Caco-2 (cell line): Measurements from ENCODE around the gene VAC14. TPM values are rescaled to one million over a fixed set of nuclear protein-coding genes. Genes with fewer than 3 reads are reported as not detected.

Experiments used
- BruUV-seq: library from RNA; stranded (reverse); fragments of 400-500 nt; replicated peaks from 2 replicates; lab custom pipeline; 2021; lab: Mats Ljungman, UMichigan
- CTCF ChIA-PET: fragments of 300-600 bp; sonication (Branson Sonifier 250); formaldehyde crosslinking; loops from one replicate; lab custom pipeline; 2022; ENCODE audit warnings: antibody characterized with exemption; lab: Charles Lee
- POLR2A ChIA-PET: fragments of 300-600 bp; sonication (Branson Sonifier 250); formaldehyde crosslinking; loops from one replicate; lab custom pipeline; 2022; ENCODE audit warnings: antibody characterized with exemption; lab: Charles Lee
- DNase-seq, 2 experiments: peaks; one replicate each; pipeline versions ENCODE4 v3.0.0 to v3.0.0-alpha.2; 2020 to 2022
- H3K27me3 ChIP-seq: replicated peaks from 2 replicates; pipeline ENCODE4 v1.6.0; 2011; ENCODE audit warnings: low read length; ENCODE audit not compliant: control insufficient read depth, insufficient read depth
- H3K36me3 ChIP-seq: 2 replicates; pipeline ENCODE4 v1.5.1; 2011; ENCODE audit warnings: low read length; ENCODE audit not compliant: control insufficient read depth, insufficient read depth
- H3K4me1 ChIP-seq: fragments of 250-450 bp; sonication (Bioruptor Pico); 2 replicates; pipeline ENCODE4 v1.5.1; 2020; ENCODE audit warnings: mild to moderate bottlenecking
- H3K4me3 ChIP-seq: 2 replicates; pipeline ENCODE4 v1.5.1; 2011; ENCODE audit warnings: low read depth, mild to moderate bottlenecking, control low read depth, low read length
- H3K9me3 ChIP-seq: fragments of 250-450 bp; sonication (Bioruptor Pico); 2 replicates; pipeline ENCODE4 v1.5.1; 2020; ENCODE audit warnings: mild to moderate bottlenecking, moderate library complexity
- H3K27ac Mint-ChIP-seq: one replicate; pipeline ENCODE4 v1.8.0; 2022; ENCODE audit warnings: mixed read lengths; ENCODE audit not compliant: unreplicated experiment
- H3K27me3 Mint-ChIP-seq: one replicate; pipeline ENCODE4 v1.8.0; 2022; ENCODE audit warnings: mixed read lengths; ENCODE audit not compliant: insufficient read depth, unreplicated experiment
- H3K36me3 Mint-ChIP-seq: one replicate; pipeline ENCODE4 v1.8.0; 2022; ENCODE audit warnings: mild to moderate bottlenecking, mixed read lengths; ENCODE audit not compliant: insufficient read depth, unreplicated experiment
- H3K4me1 Mint-ChIP-seq: one replicate; pipeline ENCODE4 v1.8.0; 2022; ENCODE audit warnings: low read depth, mixed read lengths; ENCODE audit not compliant: unreplicated experiment
- H3K4me3 Mint-ChIP-seq: one replicate; pipeline ENCODE4 v1.8.0; 2022; ENCODE audit warnings: mild to moderate bottlenecking, moderate library complexity, mixed read lengths; ENCODE audit not compliant: unreplicated experiment
- H3K9me3 Mint-ChIP-seq: one replicate; pipeline ENCODE4 v1.8.0; 2022; ENCODE audit warnings: mixed read lengths; ENCODE audit not compliant: unreplicated experiment
- intact Hi-C: fragments of 100-400 bp; cut with micrococcal nuclease; formaldehyde crosslinking; loops from one replicate; pipeline ENCODE4 v1.10.0; 2022; ENCODE audit not compliant: unreplicated experiment
- total RNA-seq: library from RNA; stranded (reverse); gene quantifications from 2 replicates; pipeline ENCODE4 v1.2.3, GENCODE V29; 2022
- TF ChIP-seq, protein P1 (sequence below), 2 experiments: fragments of 200-600 bp in 1 of 2; IDR thresholded peaks; 1 replicate in 1 of 2; 2 replicates in 1 of 2; pipeline versions ENCODE4 v1.5.1 to v1.8.0; 2011 to 2022; ENCODE audit warnings: antibody characterized with exemption in 1 of 2, control low read depth in 1 of 2, inconsistent platforms in 1 of 2, low read depth in 1 of 2, low read length in 1 of 2, mild to moderate bottlenecking in 1 of 2, moderate library complexity in 1 of 2; ENCODE audit not compliant: insufficient read depth in 1 of 2, severe bottlenecking in 1 of 2, unreplicated experiment in 1 of 2

Gene VAC14
- total RNA-seq, 1 experiment from 2014 or later: 63.5 TPM

DNA sequence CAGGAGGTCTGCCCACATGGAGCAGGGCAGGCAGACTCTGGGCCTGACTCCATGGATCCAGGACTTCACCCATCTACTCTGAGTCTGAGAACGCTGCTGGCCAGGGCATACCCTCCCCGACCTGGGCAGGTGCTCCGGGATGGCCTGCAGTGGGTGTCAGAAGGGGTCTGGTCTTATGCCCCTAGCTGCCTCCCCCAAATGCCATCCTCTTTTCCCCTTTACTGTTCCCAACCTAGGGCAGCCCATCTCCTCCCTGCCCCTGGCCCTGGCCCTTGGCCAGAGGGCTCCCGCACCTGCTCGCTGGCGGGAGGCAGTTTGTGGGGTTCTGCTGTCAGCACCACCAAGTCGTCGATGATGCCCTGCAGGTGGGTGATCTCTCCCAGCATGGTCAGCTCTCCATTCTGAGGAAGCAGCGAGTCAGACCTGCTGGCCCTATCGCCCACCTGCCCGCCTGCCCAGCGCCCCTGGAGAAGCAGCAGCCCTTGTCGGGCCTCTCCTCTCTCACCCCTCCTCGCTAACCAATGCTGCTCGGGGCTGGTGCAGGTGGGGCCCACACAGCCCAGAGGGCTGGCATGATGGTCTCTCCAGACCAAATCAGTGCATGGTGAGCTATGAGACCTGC lies 123.3 kb downstream of the VAC14 start:
- H3K36me3 ChIP-seq: peaks cover 3% of the 10 kb centered on the region; the same call in 1 of the 2 replicates
- H3K36me3 Mint-ChIP-seq: peaks cover 37% of the 10 kb centered on the region
- CTCF ChIA-PET: no interaction called here

DNA sequence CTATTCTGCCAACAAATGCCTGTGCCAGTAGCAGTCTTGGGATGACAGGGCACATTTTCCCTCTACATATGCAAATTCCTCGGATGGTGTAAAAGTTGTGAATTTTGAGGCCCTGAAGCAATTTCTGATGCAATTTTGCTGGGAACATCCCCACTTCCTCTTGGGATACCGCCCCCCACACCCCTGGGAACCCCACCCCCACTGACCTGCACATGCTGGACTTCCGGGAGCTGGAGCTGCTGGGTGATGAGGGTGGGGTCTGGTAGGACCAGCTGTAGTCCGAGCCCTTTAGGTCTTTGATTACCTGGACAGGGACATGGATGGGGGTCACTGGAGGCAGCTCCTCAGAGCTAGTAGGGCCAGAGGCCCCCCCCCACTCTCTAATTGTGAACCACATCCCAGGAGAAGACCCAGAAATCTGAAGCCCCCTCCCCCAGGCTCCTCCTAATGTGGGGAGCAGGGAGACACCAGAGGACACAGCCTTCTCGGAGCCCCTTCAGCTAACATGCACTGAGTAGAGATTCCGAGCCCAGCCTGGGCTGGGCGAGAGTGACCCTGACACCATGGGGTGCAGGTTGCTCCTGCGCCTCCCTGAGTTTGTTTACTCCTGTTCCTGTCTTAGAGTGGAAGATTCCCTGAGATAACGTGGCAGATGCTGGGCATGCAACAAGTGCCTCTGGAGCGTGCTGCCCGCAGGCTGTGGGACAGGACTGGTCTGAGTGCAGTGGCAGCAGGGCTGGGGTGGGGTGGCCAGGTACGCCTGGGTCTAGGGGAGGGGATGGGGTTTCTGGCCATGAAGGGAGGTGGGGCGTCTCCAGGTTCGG lies 124.1 kb downstream of the VAC14 start:
- no peak overlapping the region for H3K4me3 ChIP-seq
- Mint-ChIP-seq H3K4me3 (no peak overlapping the region), H3K27ac (no peak overlapping the region), H3K27me3 (no peaks in the 10 kb centered on the region), H3K9me3 (no peaks in the 10 kb centered on the region), H3K4me1 (peaks cover 9% of the 10 kb centered on the region), H3K36me3 (peaks cover 44% of the 10 kb centered on the region)
- H3K27me3 ChIP-seq: no peaks in the 10 kb centered on the region
- H3K9me3 ChIP-seq: no peaks in the 10 kb centered on the region
- intact Hi-C loops: no loop called here
- CTCF ChIA-PET: no interaction called here
- TF ChIP-seq, protein P1, sequence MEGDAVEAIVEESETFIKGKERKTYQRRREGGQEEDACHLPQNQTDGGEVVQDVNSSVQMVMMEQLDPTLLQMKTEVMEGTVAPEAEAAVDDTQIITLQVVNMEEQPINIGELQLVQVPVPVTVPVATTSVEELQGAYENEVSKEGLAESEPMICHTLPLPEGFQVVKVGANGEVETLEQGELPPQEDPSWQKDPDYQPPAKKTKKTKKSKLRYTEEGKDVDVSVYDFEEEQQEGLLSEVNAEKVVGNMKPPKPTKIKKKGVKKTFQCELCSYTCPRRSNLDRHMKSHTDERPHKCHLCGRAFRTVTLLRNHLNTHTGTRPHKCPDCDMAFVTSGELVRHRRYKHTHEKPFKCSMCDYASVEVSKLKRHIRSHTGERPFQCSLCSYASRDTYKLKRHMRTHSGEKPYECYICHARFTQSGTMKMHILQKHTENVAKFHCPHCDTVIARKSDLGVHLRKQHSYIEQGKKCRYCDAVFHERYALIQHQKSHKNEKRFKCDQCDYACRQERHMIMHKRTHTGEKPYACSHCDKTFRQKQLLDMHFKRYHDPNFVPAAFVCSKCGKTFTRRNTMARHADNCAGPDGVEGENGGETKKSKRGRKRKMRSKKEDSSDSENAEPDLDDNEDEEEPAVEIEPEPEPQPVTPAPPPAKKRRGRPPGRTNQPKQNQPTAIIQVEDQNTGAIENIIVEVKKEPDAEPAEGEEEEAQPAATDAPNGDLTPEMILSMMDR (IDR thresholded peaks at IDR 0.05; ENCODE audit: insufficient read depth in 1 of 2, low read depth in 1 of 2, low read length in 1 of 2, severe bottlenecking in 1 of 2, unreplicated experiment in 1 of 2): no peak
- peaks cover 3% of the 10 kb centered on the region; the same call in 1 of the 2 replicates for H3K36me3 ChIP-seq
- BruUV-seq: no TSS peak
- POLR2A ChIA-PET: no interaction called here
- peaks cover 8% of the 10 kb centered on the region for H3K4me1 ChIP-seq
- DNase-seq: no peak

More for the DNA sequence above, 123.3 kb downstream of the VAC14 start:
- Mint-ChIP-seq H3K9me3 (no peaks in the 10 kb centered on the region), H3K4me3 (no peak overlapping the region), H3K27ac (no peak overlapping the region), H3K4me1 (peaks cover 15% of the 10 kb centered on the region), H3K27me3 (no peaks in the 10 kb centered on the region)
- Histone ChIP-seq H3K4me3 (no peak overlapping the region), H3K27me3 (no peaks in the 10 kb centered on the region), H3K4me1 (peaks cover 15% of the 10 kb centered on the region), H3K9me3 (no peaks in the 10 kb centered on the region)
- BruUV-seq: no TSS peak
- POLR2A ChIA-PET: no interaction called here
- no peak for DNase-seq
- TF ChIP-seq, protein P1 (IDR thresholded peaks at IDR 0.05; ENCODE audit: insufficient read depth in 1 of 2, low read depth in 1 of 2, low read length in 1 of 2, severe bottlenecking in 1 of 2, unreplicated experiment in 1 of 2): no peak
- intact Hi-C loops: no loop called here

DNA sequence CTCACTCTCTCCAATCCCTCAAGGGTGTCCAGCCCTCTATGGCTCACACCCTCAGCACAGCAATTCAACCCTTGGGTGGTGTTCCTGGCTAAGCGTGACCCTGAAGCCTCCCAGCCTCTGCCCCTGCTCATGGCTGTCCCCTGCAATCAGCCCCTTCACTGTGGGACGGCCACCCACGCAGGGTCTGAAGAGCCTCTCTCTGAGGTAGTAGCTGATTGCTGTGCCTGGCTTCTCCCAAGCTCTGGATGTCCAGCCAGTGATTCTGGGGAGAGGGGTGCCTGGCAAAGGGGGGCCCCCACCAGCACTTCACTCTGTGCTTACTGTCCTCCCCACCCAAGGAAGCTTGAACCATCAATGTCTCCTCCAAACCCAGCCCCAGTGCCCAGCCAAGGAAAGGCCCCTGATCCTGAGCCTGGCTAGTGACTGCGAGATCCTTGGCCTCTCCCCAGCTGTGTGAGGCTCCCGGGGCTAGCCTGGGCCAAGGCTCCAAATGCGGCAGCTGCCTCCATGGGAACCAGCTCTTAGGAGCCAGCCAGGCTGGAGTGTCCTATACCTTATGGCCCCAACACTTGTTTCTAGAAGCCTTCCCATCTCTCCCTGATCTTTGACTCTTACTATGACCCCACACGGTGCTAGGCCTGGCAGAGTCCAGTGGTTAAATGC lies 125.0 kb downstream of the VAC14 start:
- Mint-ChIP-seq H3K27me3 (no peaks in the 10 kb centered on the region), H3K27ac (peak overlapping the region; percentile 18), H3K4me3 (no peak overlapping the region), H3K9me3 (no peaks in the 10 kb centered on the region), H3K4me1 (peaks cover 7% of the 10 kb centered on the region), H3K36me3 (peaks cover 53% of the 10 kb centered on the region)
- no peaks in the 10 kb centered on the region; the same call in 1 of the 2 replicates for H3K4me1 ChIP-seq
- intact Hi-C loops: no loop called here
- no peaks in the 10 kb centered on the region for H3K27me3 ChIP-seq
- H3K9me3 ChIP-seq: no peaks in the 10 kb centered on the region
- POLR2A ChIA-PET: no interaction called here
- H3K36me3 ChIP-seq: peaks cover 3% of the 10 kb centered on the region; the same call in 1 of the 2 replicates
- CTCF ChIA-PET: no interaction called here
- TF ChIP-seq, protein P1 (IDR thresholded peaks at IDR 0.05; ENCODE audit: insufficient read depth in 1 of 2, low read depth in 1 of 2, low read length in 1 of 2, severe bottlenecking in 1 of 2, unreplicated experiment in 1 of 2): no peak
- BruUV-seq: no TSS peak
- no peak overlapping the region for H3K4me3 ChIP-seq
- no peak for DNase-seq
